LNCAP (cell line): Measurements from ENCODE around the gene GPR142.

Source experiments
- TF ChIP-seq, protein P1 (sequence below): fragments of 450-650 bp; IDR thresholded peaks from 2 replicates; pipeline ENCODE4 v1.5.1; 2017; ENCODE audit warnings: mild to moderate bottlenecking

Gene GPR142

GRCh38 chr17:74329378-74329777, 37.9 kb upstream of the GPR142 start:
- TF ChIP-seq, protein P1, sequence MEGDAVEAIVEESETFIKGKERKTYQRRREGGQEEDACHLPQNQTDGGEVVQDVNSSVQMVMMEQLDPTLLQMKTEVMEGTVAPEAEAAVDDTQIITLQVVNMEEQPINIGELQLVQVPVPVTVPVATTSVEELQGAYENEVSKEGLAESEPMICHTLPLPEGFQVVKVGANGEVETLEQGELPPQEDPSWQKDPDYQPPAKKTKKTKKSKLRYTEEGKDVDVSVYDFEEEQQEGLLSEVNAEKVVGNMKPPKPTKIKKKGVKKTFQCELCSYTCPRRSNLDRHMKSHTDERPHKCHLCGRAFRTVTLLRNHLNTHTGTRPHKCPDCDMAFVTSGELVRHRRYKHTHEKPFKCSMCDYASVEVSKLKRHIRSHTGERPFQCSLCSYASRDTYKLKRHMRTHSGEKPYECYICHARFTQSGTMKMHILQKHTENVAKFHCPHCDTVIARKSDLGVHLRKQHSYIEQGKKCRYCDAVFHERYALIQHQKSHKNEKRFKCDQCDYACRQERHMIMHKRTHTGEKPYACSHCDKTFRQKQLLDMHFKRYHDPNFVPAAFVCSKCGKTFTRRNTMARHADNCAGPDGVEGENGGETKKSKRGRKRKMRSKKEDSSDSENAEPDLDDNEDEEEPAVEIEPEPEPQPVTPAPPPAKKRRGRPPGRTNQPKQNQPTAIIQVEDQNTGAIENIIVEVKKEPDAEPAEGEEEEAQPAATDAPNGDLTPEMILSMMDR, result no peak

GRCh38 chr17:74330446-74330845, 36.9 kb upstream of the GPR142 start:
- TF ChIP-seq, protein P1, result no peak

DNA sequence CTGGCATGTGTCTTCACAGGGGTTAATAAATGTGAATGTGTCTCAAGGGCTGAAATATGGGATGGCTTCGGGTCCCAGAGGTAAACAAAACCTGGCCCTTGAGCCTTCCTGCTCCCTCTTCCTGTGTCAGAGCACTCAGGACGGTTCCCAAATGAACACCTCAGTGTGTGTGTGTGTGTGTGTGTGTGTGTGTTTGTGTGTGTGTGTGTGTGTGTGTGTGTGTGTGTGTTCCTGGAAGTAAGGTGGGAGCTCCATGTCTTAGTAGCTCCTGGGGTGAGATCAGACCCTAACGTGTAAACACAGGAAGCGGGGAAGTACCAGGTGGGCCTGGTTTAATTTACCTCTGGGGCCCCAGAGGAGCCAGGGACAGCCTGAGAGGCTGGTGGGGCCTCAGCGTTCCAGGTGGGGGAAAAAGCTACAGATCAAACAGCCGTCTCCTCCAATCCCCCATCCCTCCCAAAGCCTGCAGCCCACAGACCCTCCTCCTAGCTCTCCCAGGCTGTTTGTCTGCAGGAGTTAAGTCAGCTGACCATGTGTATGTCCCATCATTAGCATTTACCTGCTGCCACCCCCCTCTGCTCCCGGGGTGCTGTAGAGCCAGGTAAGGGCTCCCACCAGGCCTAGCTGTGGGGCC, 35.2 kb upstream of the GPR142 start:
- TF ChIP-seq, protein P1, result no peak

GRCh38 chr17:74332763-74333283, 34.5 kb upstream of the GPR142 start:
- TF ChIP-seq, protein P1, result no peak

DNA sequence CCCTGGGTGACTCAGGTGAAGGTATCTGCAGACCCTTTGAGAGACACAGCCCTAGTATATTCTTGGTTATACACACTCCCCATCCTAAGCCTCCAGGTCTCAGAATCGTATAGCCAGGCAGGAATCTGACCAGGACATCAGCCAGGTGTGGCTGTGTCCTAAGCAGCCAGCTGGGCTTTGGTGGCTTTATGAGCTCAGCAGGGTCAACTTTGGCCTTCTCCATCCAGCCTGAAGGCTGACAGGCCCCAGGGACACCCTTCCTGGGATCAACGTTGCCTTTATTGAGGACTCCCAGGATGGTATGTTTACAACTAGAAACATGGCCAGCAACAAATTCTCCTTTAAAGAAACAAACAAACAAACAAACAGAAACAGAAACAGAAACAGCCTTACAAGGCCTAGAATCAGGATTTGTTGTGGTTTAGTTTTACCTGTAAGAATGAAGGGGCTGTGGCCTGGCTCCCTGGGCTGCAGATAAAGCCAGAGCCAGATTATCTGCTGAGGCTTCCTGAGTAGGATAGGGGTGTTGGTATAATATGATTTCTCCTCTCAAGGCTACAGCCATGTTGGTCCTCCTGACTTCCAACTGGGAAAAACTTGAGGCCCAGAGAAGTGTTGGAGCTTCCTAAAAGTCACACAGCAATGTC, 32.8 kb upstream of the GPR142 start:
- TF ChIP-seq, protein P1, result no peak

DNA sequence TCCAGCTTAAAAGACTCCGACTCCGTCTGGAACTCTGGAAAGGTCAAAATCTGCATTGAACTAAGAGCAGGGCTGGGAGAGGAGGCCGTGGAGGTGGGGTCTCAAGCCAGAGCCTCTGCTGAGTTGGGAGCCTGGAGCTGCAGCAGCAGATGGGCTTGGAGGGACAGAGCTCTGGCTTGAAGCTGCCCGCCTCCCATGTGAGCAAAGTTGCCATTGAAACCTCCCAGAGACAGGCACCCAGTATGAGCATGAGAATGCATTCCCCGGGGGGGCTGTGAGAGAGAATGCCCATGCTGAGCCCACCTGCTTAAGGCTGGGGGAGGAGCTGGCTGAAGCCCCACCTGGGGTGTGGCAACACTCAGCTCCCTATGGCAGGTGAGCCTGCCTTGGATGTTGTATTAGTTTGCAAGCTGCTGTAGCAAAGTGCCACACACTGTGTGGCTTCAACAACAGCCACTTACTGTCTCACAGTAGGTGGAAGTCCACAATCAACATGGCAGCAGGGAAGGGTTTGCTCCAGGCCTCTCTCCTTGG, 31.7 kb upstream of the GPR142 start:
- TF ChIP-seq, protein P1, result no peak

DNA sequence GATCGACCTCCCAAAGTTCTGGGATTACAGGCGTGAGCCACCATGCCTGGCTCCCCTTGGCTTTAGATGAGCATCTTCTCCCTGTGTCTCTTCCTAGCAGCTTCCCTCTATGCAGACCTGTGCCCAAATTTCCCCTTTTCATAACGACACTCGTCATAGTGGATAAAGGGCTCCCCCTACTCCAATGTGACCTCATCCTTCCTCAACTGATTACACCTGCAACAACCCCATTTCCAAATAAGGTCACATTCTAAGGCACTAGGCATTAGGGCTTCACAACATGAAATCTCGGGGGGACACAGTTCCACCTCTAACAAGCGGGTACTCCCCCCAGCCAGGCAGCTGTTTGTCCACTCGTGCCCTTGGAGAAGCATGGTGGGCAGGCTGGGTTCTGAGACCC, 31.0 kb upstream of the GPR142 start:
- TF ChIP-seq, protein P1, result no peak
